CD14-positive monocyte (primary cell): Measurements from ENCODE around the gene NMBR. TPM values are rescaled to one million over a fixed set of nuclear protein-coding genes. Genes with fewer than 3 reads are reported as not detected.
"Not testable (repeated sequence)": the region's sequence is repeated elsewhere in the genome, so short reads cannot be mapped to it uniquely, and the experiment has no call there.

Experiments used
- DNase-seq, 3 donors: peaks; one replicate each; pipeline ENCODE4 v3.0.0-alpha.2; 2011 to 2022
- H2AFZ ChIP-seq: 2 replicates; pipeline ENCODE4 v1.6.0; 2012; ENCODE audit warnings: mild to moderate bottlenecking, low read depth, low read length, inconsistent platforms; ENCODE audit not compliant: insufficient read depth, poor library complexity, severe bottlenecking
- H3K27ac ChIP-seq, 2 donors: 1 replicate in 1 of 2; 2 replicates in 1 of 2; pipeline ENCODE4 v1.5.1; 2012 to 2013; ENCODE audit warnings: low read length in 2 of 2, control low read depth in 1 of 2, inconsistent platforms in 1 of 2, low read depth in 1 of 2, mild to moderate bottlenecking in 1 of 2
- H3K27me3 ChIP-seq, 2 donors: one replicate each; pipeline versions ENCODE4 v1.6.0 to v1.6.1; 2011 to 2013; ENCODE audit warnings: low read length in 2 of 2; ENCODE audit not compliant: control insufficient read depth in 2 of 2, insufficient read depth in 2 of 2
- H3K36me3 ChIP-seq, 2 donors: replicated peaks in 1 of 2; 1 replicate in 1 of 2; 2 replicates in 1 of 2; pipeline versions ENCODE4 v1.5.1 to v1.6.1; 2012 to 2013; ENCODE audit warnings: low read length in 2 of 2, control low read depth in 1 of 2, inconsistent platforms in 1 of 2, mild to moderate bottlenecking in 1 of 2; ENCODE audit not compliant: insufficient read depth in 2 of 2, control insufficient read depth in 1 of 2
- H3K4me1 ChIP-seq, 2 donors: 1 replicate in 1 of 2; 2 replicates in 1 of 2; pipeline versions ENCODE4 v1.5.1 to v1.6.1; 2012 to 2013; ENCODE audit warnings: low read length in 2 of 2, control low read depth in 1 of 2, inconsistent platforms in 1 of 2, mild to moderate bottlenecking in 1 of 2, moderate library complexity in 1 of 2; ENCODE audit not compliant: insufficient read depth in 2 of 2, control insufficient read depth in 1 of 2
- H3K4me2 ChIP-seq: replicated peaks from 2 replicates; pipeline ENCODE3; 2012; ENCODE audit warnings: low read length, moderate library complexity, mild to moderate bottlenecking; ENCODE audit not compliant: poor library complexity, severe bottlenecking; ENCODE audit errors: extremely low read depth
- H3K4me3 ChIP-seq, 3 experiments: fragments of 200-600 bp in 1 of 3; sonication (generic) in 1 of 3; replicated peaks in 1 of 3; 1 replicate in 2 of 3; 2 replicates in 1 of 3; pipeline ENCODE4 v1.5.1; 2011 to 2013; ENCODE audit warnings: low read length in 3 of 3, mild to moderate bottlenecking in 3 of 3, control low read depth in 2 of 3, low read depth in 2 of 3, inconsistent platforms in 1 of 3, moderate library complexity in 1 of 3
- H3K79me2 ChIP-seq: 2 replicates; pipeline ENCODE4 v1.6.0; 2012; ENCODE audit warnings: mild to moderate bottlenecking, control low read depth, inconsistent platforms, low read length, moderate library complexity; ENCODE audit not compliant: insufficient read depth
- H3K9ac ChIP-seq: 2 replicates; pipeline ENCODE4 v1.6.0; 2017; ENCODE audit warnings: low read length, mild to moderate bottlenecking; ENCODE audit not compliant: insufficient read depth, poor library complexity, severe bottlenecking
- H3K9me3 ChIP-seq, 2 donors: replicated peaks in 1 of 2; 1 replicate in 1 of 2; 2 replicates in 1 of 2; pipeline versions ENCODE4 v1.5.1 to v1.6.1; 2012 to 2013; ENCODE audit warnings: low read length in 2 of 2, control low read depth in 1 of 2; ENCODE audit not compliant: control insufficient read depth in 1 of 2, insufficient read depth in 1 of 2
- H4K20me1 ChIP-seq: 2 replicates; pipeline ENCODE4 v1.6.0; 2012; ENCODE audit warnings: mild to moderate bottlenecking, low read length, control low read depth, moderate library complexity; ENCODE audit not compliant: insufficient read depth
- H3K27ac Mint-ChIP-seq, 7 donors: one replicate each; pipeline ENCODE4 v1.8.0; 2020; ENCODE audit warnings: mild to moderate bottlenecking in 7 of 7, mixed read lengths in 7 of 7, moderate library complexity in 6 of 7, inconsistent platforms in 2 of 7
- H3K27me3 Mint-ChIP-seq, 3 donors: one replicate each; pipeline ENCODE4 v1.8.0; 2021 to 2022; ENCODE audit warnings: low read depth in 3 of 3, mild to moderate bottlenecking in 3 of 3, mixed read lengths in 3 of 3, moderate library complexity in 3 of 3, inconsistent platforms in 1 of 3
- H3K36me3 Mint-ChIP-seq, 2 donors: one replicate each; pipeline ENCODE4 v1.8.0; 2020; ENCODE audit warnings: mixed read lengths in 2 of 2, inconsistent platforms in 1 of 2, mild to moderate bottlenecking in 1 of 2
- H3K4me1 Mint-ChIP-seq: one replicate; pipeline ENCODE4 v1.8.0; 2020; ENCODE audit warnings: mild to moderate bottlenecking, mixed read lengths
- H3K4me3 Mint-ChIP-seq, 2 donors: one replicate each; pipeline ENCODE4 v1.8.0; 2020; ENCODE audit warnings: mild to moderate bottlenecking in 2 of 2, mixed read lengths in 2 of 2, moderate library complexity in 1 of 2
- H3K9me3 Mint-ChIP-seq, 7 donors: one replicate each; pipeline ENCODE4 v1.8.0; 2020 to 2022; ENCODE audit warnings: mixed read lengths in 7 of 7, mild to moderate bottlenecking in 6 of 7, moderate library complexity in 6 of 7, inconsistent platforms in 2 of 7
- CTCF ChIP-seq: fragments of 200-600 bp; IDR thresholded peaks from one replicate; pipeline ENCODE4 v1.8.0; 2022; ENCODE audit warnings: antibody characterized with exemption, mild to moderate bottlenecking
- whole genome bisulfite sequencing: methylation state at CpG from one replicate; pipeline ENCODE4 v1.1.5; 2013; ENCODE audit warnings: missing lambda C conversion rate; ENCODE audit not compliant: insufficient coverage; 5-methylcytosine and 5-hydroxymethylcytosine counted together
- intact Hi-C, 2 donors: fragments of 100-400 bp; cut with micrococcal nuclease; formaldehyde crosslinking; loops; one replicate each; pipeline versions ENCODE4 v1.15.0 to v1.15.1; 2023
- polyA plus RNA-seq, 3 donors: library from polyadenylated mRNA; depleted of rRNA in 1 of 3; unstranded in 2 of 3; stranded (reverse) in 1 of 3; fragments of 300-500 nt in 2 of 3; fragments of >200 nt in 1 of 3; fragmentation: Illumina TruSeq in 2 of 3; gene quantifications; 1 replicate in 2 of 3; 2 replicates in 1 of 3; pipeline ENCODE4 v1.2.3, GENCODE V29; 2012 to 2021

NMBR gene
- polyA plus RNA-seq, 3 donors, result not detected

GRCh38 chr6:142071981-142072380, 74.9 kb downstream of the NMBR start:
- no peak overlapping the region for H3K4me3 ChIP-seq
- peaks cover 0 to 10% (median 5%) of the 10 kb centered on the region in 7 donors for H3K9me3 Mint-ChIP-seq

GRCh38 chr6:142068416-142068815, 78.5 kb downstream of the NMBR start:
- H3K4me3 ChIP-seq, result no peak overlapping the region
- no peak overlapping the region for H3K4me3 Mint-ChIP-seq
- H3K27me3 Mint-ChIP-seq, result peaks cover 0 to 3% (median 0%) of the 10 kb centered on the region in 3 donors
- no peaks in the 10 kb centered on the region for H3K4me1 Mint-ChIP-seq
- H3K4me2 ChIP-seq, result no peak overlapping the region
- no peak for TF ChIP-seq CTCF
- intact Hi-C loops, result no loop called here
- no peaks in the 10 kb centered on the region for H3K4me1 ChIP-seq
- no peak for DNase-seq
- H3K27ac Mint-ChIP-seq, result no peak overlapping the region
- no peaks in the 10 kb centered on the region for H3K79me2 ChIP-seq
- no peak overlapping the region for H3K9ac ChIP-seq
- H4K20me1 ChIP-seq, result no peaks in the 10 kb centered on the region
- no peak overlapping the region for H3K27ac ChIP-seq
- H2AFZ ChIP-seq, result no peak overlapping the region
- peaks cover 0 to 2% of the 10 kb centered on the region in 2 donors for H3K9me3 ChIP-seq
- H3K36me3 ChIP-seq, result no peaks in the 10 kb centered on the region
- no peaks in the 10 kb centered on the region for H3K36me3 Mint-ChIP-seq
- no peaks in the 10 kb centered on the region for H3K27me3 ChIP-seq
- peaks cover 0 to 10% (median 5%) of the 10 kb centered on the region in 7 donors for H3K9me3 Mint-ChIP-seq

More at GRCh38 chr6:142071981-142072380, 74.9 kb downstream of the NMBR start:
- H3K4me1 ChIP-seq, result no peaks in the 10 kb centered on the region
- H3K36me3 Mint-ChIP-seq, result no peaks in the 10 kb centered on the region
- intact Hi-C loops, result no loop called here
- no peaks in the 10 kb centered on the region for H3K79me2 ChIP-seq
- no CpG with 5 or more reads among the region's 3 CpGs for WGBS
- H3K4me3 Mint-ChIP-seq, result no peak overlapping the region
- H3K4me1 Mint-ChIP-seq, result no peaks in the 10 kb centered on the region
- H4K20me1 ChIP-seq, result no peaks in the 10 kb centered on the region
- H3K9me3 ChIP-seq, result peaks cover 0 to 2% of the 10 kb centered on the region in 2 donors
- H2AFZ ChIP-seq, result no peak overlapping the region
- H3K9ac ChIP-seq, result no peak overlapping the region
- H3K36me3 ChIP-seq, result no peaks in the 10 kb centered on the region
- H3K27me3 ChIP-seq, result no peaks in the 10 kb centered on the region
- no peak for DNase-seq
- no peak overlapping the region for H3K27ac Mint-ChIP-seq
- H3K4me2 ChIP-seq, result no peak overlapping the region
- H3K27me3 Mint-ChIP-seq, result no peaks in the 10 kb centered on the region
- TF ChIP-seq CTCF, result no peak
- no peak overlapping the region for H3K27ac ChIP-seq

GRCh38 chr6:142062861-142063260, 84.1 kb downstream of the NMBR start:
- WGBS, result no CpG with 5 or more reads among the region's 4 CpGs
- intact Hi-C loops, H3K27ac ChIP-seq, H3K36me3 ChIP-seq, H3K27me3 Mint-ChIP-seq, H3K9me3 Mint-ChIP-seq, H3K79me2 ChIP-seq, H2AFZ ChIP-seq, H3K9ac ChIP-seq, H3K4me2 ChIP-seq, H3K4me1 Mint-ChIP-seq, H3K36me3 Mint-ChIP-seq, DNase-seq, H3K4me3 Mint-ChIP-seq, H3K4me1 ChIP-seq, H3K27ac Mint-ChIP-seq, H3K4me3 ChIP-seq, H4K20me1 ChIP-seq, H3K9me3 ChIP-seq, H3K27me3 ChIP-seq: not testable (repeated sequence)
